HTR-8/SVneo (cell line): ENCODE measurements around the gene PRSS33.

ENCODE experiments used
- DNase-seq: peaks from one replicate; pipeline ENCODE4 v3.0.0; 2011; ENCODE audit warnings: low spot score, mixed read lengths; ENCODE audit not compliant: insufficient read length
- FAIRE-seq: peaks from 2 replicates; lab custom pipeline; 2011; peaks lifted over from hg19 to GRCh38; lab: Jason Lieb, UNC

PRSS33 gene

DNA sequence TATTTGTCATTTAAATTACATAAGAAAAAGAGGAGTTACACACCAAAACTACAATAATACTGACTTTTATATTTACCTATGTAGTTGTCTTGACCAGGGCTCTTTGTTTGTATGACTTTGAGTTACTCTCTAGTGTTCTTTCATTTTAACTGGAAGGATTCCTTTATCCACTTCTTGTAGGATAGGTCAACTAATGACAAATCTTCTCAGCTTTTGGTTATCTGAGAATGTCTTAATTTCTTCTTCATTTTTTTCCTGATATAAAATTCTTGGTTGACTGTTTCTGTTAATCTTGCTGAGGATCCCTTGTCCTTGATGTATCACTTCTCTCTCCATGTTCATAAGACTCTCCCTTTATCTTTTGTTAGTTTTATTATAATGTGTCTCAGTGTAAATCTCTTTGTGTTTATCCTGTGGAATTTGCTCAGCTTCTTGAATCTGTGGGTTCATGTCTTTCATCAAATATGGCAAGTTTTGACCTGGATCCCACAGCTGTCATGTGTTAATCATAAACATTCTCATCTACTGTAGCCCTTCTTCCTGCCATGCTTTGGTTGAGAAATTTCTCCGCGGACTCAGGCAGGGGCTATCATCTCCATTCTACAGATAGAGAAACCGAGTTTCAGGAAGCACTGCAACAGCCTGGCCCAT, 16.3 kb upstream of the PRSS33 start:
- no peak for FAIRE-seq

DNA sequence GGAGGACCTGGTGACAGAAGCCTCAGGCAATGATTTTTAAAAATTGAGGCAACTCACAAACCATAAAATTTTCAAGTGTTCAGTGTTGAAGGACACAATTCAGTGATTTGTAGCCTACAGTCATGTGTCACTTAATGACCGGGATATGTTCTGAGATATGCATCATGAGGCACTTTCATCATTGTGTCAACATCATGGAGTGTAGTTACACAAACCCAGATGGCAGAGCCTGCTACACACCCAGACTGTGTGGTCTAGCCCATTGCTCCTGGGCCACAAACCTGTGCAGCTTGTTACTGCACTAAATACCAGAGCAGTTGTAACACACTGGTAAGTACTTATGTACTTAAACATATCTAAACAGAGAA, 12.5 kb upstream of the PRSS33 start:
- no peak for DNase-seq
- no peak for FAIRE-seq

More for the DNA sequence above, 16.3 kb upstream of the PRSS33 start:
- no peak for DNase-seq

DNA sequence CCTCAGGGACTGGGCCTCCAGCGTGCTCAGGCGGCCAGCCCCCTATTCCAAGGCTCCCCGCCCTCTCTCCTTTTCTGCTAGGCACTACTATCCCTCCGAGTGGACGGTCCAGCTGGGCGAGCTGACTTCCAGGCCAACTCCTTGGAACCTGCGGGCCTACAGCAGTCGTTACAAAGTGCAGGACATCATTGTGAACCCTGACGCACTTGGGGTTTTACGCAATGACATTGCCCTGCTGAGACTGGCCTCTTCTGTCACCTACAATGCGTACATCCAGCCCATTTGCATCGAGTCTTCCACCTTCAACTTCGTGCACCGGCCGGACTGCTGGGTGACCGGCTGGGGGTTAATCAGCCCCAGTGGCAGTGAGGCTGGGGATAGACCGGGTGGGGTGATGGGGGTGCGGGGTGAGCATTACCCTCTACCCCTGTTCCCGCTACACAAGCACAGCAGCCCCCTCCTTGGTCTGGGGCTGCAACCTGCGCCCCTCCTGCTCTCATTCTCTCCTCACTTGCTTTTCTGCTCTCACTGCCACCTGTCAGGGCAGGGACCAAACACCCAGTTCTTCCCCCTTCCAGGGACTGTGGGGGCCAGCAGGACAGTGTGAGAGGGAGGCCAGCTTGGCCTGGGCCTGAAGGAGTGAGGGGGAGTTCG, 12.0 kb upstream of the PRSS33 start:
- no peak for FAIRE-seq
- DNase-seq, result no peak

DNA sequence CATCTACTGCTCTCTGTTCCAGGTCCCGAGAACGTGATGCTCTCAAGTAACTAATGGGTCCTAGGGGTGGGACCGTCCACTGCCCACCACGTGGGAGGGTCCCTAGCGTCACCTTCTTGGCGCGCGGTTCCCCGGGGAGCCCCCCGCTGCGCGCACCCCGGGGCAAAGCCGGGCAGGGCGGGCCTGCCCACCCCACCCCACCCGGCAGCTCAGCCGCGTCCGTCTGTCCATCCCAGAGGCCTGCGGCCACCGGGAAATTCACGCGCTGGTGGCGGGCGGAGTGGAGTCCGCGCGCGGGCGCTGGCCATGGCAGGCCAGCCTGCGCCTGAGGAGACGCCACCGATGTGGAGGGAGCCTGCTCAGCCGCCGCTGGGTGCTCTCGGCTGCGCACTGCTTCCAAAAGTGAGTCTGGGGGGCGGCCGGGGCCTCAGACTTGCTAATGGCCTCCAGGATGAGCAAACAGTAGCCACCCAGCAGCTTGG, 11.4 kb upstream of the PRSS33 start:
- no peak for FAIRE-seq

DNA sequence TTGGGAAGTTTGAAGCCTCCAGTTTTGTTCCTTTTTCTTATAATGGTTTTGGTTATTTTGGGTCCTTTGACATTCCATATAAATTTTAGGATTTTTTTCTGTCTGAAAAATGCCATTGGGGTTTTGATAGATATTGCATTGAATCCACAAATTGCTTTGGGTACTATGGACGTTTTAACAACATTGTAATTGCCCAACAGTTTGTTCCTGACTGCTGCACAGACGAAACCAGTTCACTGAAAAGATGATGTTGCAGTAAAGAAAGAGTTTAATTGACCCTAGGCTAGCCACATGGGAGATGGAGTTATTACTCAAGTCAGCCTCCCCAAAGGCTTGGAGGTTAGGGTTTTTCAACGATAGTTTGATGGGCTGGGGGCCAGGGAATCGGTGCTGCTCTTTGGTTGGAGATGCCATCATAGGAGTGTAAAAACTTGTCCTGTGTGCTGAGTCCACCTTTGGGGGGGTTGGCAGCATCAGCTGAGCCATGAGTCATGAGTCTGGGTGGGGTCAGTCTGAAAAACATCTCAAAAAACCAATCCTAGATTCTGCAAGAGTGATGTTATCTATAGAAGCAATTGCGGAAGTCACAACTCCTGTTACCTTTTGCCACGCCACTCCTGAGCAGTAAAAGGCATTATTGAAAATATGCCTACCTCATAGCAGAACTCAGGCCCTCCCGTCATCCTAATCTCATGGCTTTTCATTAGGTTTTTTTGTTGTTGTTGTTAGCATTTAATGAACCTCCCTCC, 8.2 kb upstream of the PRSS33 start:
- no peak for FAIRE-seq
- no peak for DNase-seq

More for the DNA sequence above, 11.4 kb upstream of the PRSS33 start:
- no peak for DNase-seq

DNA sequence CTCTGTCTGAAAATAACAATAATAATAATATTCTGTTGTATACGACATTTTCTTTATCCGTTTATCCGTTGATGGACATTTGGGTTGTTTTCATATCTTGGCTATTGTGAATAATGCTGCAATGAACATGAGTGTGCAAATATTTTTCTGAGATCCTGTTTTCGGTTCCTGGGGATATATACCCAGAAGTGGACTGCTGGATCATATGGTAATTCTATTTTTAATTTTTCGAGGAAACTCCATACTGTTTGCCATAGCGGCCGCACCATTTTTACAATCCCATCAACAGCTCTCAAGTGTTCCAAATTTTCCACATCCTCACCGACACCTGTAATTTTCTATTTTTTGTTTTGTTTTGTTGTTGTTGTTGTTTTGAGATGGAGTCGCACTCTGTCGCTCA, 5.6 kb upstream of the PRSS33 start:
- no peak for DNase-seq
- no peak for FAIRE-seq

DNA sequence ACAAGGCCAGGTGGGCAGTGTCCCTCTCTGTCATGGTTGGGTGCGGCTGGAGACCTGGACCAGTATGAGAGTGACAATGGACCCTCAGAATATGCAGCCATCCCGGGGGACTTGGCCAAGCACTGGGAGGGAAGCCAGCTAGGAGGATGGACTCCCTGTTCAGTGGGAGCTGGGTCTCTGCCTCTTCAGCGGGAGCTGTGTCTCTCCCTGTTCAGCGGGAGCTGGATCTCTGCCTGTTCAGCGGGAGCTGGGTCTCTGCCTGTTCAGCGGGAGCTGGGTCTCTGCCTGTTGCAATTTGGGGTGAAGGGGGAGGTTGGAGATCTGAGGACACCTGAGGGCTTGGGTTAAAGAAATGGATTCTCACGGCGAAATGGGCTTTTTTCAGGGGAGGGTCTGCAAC, 3.8 kb upstream of the PRSS33 start:
- FAIRE-seq (no peak), DNase-seq (no peak)

DNA sequence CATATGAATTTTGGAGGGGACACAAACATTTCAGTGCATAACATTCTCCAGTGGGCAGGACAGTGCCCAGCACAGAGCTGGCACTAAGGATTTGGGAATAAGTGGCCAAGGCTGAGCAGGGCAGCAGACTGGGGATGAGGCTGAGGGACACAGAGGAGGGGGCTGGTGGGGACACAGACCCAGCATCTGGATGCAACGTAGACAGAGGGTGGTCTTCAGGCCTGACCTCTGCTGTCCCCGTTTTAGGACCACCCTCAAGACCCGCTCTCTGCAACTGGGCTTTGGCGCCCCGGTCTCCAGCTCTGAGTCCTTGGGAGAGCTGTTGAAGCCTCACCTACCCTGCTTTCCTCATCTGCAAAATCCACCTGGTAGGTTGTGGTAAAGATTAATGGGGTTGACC, 3.3 kb upstream of the PRSS33 start:
- FAIRE-seq, result no peak
- no peak for DNase-seq

DNA sequence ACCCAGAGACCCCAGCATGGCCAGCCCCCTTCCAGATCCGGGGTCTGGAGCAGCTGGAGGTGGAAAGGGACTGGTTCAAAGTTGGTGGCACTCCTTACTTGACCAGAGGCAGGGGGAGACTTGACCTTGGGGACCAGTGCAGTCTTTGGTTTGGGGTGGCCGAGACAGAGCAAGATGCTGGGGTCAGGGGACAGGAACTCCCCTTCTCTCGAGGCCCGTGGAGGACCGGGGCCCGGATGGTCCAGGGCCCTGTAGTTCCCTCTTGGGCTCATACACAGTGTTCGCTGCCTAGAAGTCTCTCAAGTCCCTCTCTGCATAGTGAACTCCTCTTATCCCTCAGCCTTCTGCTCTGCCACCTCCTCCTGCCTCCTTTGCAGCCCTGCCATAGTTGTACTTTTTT, 601 bp upstream of the PRSS33 start:
- no peak for DNase-seq
- no peak for FAIRE-seq

DNA sequence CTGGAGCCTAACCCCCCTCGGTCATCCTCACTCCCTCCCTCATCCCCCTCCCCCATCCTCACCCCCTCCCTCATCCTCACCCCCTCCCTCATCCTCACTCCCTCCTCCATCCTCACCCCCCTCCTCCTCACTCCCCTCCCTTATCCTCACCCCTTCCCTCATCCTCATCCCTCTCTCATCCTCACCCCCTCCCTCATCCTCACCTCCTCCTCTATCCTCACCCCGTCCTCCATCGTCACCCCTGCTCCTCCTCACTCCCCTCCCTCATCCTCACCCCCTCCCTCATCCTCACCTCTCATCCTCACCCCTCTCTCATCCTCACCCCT, 571 bp downstream of the PRSS33 start:
- DNase-seq (no peak), FAIRE-seq (no peak)

DNA sequence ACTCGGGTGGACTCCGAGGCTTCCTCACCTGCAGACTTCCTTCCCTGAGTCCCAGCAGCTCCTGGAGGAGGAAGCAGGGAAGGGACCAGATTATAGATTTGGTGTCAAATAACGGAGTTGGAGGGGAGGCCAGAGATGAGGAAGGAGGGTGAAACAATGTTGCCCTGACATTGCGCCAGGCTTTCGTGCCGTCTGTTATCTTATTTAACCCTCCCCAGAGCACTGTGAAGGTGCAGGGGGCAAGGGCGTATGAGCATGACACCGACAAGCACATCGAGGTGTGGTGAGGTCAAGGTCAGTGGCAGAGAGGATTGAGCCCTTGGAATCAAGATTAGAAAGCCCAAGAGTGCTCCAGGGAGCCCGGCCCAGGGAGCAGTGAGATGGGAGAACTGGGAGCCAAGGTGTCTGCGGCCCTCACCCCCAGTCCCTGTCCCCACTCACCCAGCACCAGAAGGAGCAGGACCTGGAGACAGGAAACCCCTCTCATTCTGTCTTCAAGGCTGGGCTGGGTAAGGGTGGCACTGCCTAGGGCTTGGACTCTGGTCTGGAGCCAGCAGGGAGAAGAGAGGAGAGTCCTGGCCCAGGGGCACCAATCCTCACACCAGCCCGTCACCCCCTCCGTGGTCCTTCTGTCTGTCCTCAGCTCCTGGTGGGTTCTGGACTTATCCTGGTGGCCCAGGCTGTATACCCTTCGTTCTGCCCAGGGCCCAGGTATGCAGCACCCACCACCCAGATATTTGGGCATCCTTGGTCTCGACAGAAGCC, 1.1 kb downstream of the PRSS33 start:
- FAIRE-seq, result no peak

DNA sequence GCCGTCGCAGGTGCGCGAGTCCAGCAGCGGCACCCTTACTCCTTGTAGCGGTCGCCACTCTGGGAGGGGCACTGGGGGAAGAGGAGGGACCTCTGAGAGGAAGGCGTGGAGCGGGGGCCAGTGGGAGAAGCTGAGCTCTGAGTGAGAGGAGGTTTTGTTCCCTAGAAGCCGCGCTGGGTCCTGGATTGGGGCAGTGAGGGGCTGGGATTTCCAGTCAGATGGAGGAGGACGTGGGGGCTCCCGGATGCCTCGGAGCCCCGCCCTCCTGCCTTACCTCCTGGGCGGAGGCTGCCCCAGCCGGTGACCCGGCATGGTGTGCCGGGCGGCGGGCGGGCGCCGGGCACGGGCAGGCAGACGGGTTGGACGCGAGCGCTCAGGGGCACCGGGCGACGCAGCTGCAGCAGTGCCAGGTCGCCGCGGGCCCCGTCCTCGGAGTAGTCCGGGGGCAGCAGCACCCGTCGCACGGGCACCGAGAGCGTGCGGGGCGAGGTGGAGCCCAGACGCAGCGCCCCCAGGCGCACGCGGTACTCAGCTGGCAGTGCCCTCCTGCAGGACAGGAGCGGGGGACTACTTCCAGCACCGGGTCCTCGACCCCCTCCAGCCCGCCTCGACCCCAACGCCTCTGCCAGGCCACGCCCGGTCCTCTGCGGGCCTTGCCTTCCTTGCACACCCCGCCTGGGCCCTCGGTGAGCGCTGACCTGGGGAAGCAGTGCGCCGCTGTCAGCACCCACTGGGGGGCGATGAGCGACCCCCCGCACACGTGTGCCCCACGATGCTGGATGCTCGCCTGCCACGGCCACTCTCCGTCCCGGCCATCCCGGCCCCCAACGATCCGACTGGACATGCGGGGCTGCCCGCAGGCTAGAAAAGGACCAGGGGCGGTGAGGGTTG, 2.0 kb downstream of the PRSS33 start:
- DNase-seq (no peak), FAIRE-seq (no peak)

More for the DNA sequence above, 1.1 kb downstream of the PRSS33 start:
- DNase-seq, result no peak

DNA sequence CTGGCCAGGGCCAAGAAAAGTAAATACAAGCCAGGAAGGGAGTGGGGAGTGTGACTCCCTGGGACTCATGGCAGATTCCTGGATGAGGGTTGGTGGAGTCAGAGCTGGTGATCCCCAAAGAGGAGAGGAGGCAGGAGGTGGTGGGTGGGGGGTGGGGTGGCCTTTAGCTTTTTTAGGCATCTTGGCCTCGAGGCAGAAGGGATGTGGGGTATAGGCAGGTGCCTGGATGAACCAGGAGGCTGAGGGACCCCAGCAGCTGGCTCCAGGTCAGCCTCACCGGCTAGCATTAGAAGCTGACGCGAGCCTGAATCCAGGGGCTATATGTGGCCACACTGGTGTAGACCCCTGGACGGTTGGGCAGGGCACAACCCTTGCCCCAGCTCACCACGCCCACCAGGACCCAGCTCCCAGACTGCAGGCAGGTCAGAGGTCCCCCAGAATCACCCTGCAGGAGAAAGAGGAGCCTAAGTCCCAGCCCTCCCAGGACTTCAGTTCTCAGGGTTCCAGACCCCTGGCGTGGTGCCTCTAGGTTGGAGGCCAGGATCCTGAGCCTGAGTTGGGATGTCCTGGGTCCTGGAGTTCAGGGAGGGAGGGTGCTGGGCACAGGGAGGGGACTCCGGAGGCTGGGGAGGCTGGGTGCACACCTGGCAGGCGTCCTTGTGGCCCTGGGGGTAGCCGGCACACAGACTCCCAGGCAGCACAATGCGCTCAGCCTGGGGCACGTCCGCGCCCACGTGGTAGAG, 2.8 kb downstream of the PRSS33 start:
- FAIRE-seq (no peak), DNase-seq (no peak)

DNA sequence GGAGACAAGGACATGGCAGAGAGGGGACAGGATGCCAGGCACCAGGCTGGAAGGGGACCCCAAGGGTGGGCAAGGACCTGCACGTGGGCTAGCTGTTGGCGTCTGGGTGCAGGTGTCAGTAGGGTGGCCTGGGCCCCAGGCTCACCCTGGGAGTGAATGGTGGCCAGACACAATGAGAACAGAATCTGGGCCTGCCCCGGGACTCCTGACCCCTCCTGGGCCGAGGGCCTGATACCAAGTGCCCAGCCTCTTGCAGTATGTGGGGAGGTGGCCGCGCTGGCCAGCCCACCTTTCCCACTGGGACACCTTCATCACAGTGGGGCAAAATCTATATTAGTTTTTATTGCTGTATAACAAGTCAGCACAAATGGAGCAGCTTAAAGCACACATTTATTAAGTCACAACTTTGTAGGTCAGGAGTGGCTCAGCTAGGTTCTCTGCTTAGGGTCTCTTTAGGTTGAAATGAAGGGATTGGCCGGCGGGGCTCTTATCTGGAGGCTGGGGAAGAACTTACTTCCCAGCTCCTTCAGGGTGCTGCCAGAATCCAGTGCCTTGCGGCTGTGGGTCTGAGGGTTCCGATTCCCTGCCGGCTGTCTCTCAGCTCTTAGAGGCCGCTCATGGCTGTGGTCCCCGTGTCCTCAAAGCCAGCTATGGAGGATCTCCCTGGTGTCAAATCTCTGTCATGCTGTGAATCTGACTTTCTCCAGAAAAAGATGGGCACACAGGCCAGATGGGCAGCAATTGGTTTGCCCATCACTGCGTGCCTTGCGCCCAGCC, 3.6 kb downstream of the PRSS33 start:
- no peak for FAIRE-seq
- no peak for DNase-seq

DNA sequence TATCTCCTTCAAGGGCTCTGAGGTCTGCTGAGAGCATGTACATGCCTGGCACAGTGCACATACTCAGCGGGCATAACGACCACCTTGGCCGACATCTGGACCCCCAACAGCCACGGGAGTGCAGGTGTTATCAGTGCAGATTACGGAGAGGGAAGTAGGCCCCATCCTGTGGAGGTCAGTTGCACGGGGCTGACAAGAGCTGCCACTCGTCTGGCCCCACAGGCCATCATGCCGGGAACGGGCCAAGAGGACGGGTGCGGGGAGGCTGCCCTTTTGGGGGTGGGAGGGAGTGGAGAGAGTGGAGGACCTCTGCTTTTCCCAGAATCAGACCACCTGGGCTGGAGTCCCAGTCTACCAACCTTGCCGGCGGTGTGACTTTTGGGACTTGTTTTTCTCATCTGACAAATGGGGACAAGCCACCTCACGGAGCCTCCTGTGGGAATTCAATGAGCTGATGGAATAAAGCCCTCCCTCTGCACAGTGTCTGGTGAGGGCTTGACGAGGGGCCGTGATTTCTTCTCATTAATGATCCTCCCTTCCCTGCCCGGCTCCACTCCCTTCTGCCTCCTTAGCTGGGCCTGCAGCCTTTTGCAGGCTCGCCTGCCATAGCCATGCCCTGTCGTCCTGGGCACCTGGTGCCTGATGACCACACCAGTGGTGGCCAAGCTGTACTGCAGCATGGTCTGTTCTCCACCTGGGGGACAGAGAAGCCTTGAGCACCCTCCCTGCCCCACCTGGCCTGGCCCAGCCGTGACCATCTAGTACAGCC, 4.6 kb downstream of the PRSS33 start:
- FAIRE-seq, result no peak
- DNase-seq, result no peak

DNA sequence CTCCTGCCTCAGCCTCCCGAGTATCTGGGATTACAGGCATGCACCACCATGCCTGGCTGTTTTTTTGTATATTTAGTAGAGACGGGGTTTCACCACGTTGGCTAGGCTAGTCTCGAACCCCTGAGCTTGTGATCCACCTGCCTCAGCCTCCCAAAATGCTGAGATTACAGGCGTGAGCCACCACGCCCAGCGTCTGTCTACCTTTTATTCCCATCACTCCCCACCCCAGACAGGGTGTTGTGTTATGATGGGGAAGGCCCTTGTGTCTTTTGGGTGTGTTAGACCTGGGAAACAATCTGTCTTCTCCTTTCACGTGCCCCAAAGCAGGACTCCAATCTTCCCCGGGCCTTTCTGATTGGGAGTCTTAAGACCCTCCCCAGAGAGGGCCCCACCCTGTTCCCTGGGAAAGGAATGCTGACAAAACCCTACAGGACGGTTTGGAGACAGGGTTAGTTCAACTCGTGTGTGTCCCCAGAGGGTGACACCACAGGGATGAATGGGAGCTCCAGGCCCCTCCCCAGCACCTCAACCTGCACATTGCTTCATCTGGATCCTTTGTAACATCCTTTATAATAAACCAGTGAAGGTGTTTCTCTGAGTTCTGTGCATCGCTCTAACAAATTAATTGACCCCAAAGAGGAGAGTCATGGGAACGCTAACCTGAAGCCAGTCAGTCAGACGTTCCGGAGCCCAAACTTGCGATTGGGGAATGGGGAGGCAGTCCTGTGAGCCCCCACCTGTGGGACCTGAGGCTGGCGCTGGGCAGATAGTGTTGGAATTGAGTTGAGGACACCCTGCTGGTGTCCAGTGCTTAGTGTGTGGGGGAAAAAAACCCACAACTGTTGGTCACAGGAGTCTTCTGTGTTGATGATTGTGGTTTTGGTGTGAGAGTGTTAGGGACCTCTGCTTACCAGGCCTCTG, 7.1 kb downstream of the PRSS33 start:
- no peak for DNase-seq
- no peak for FAIRE-seq
